GM12892 (cell line): ENCODE results near the gene TPM1.

Source experiments
- POLR2A ChIP-seq: IDR thresholded peaks from 2 replicates; pipeline ENCODE4 v1.6.1; 2011; ENCODE audit warnings: low read depth, low read length, control low read depth
- POLR2AphosphoS5 ChIP-seq: IDR thresholded peaks from 2 replicates; pipeline ENCODE4 v1.6.1; 2011; ENCODE audit warnings: low read depth, low read length, control low read depth
- TAF1 ChIP-seq: IDR thresholded peaks from 2 replicates; pipeline ENCODE4 v1.6.1; 2011; ENCODE audit warnings: low read depth, mild to moderate bottlenecking, control low read depth, low read length, borderline replicate concordance

DNA sequence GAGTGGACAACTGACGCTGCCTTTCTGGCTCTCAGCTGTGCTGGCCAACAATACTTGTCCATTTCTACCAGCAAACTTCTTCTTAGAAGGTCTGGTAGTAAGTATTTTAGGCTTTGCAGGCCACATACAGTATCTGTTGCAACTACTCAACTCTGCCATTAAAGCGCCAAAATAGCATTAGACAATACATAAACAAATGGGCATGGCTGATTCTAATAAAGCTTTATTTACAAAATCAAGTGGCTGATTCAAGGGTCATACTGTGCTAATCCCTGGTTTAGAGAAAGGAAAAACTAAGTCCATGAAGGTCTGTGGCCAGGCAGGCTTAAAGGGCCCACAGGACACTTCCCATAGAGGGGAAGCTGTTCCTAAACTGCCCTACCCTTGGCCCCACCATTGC is 26.3 kb upstream of the TPM1 start:
- TF ChIP-seq POLR2A = no peak
- no peak for TF ChIP-seq POLR2AphosphoS5
- TF ChIP-seq TAF1 = no peak
